RPMI7951 (cell line): ENCODE data around the gene GFM2. TPM values are rescaled to one million over a fixed set of nuclear protein-coding genes. Genes with fewer than 3 reads are reported as not detected.
"Not testable (repeated sequence)": the region's sequence is repeated elsewhere in the genome, so short reads cannot be mapped to it uniquely, and the experiment has no call there.

ENCODE experiments used
- DNase-seq: peaks from one replicate; pipeline ENCODE4 v3.0.0-alpha.2; 2012; ENCODE audit warnings: low read depth
- total RNA-seq: library from RNA; depleted of rRNA; stranded (reverse); fragments of >200 nt; shearing (Covaris generic); gene quantifications from 2 replicates; pipeline ENCODE4 v1.2.3, GENCODE V29; 2014; rRNA removed

The GFM2 gene
- total RNA-seq, 1 experiment from 2014 or later = 34.2 TPM

DNA sequence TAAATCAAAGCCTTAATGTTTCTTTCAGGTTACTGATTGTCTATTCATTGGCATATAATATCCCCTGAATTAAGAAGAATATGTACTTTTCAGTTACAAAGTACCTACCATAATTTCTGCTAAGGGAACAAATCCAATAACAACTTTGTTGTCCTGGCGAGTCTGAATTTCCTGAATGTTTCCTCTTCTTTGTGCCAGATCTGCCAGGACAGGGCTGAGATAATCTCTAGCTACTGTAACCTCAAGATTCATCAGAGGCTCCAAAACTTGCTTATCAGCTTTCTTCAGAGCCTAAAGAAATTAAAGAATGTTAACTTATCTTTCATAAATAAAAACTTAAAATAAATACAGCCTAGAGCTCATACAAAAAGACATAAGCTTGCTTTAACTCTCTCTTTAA is 44.6 kb downstream of the GFM2 start:
- no peak for DNase-seq

DNA sequence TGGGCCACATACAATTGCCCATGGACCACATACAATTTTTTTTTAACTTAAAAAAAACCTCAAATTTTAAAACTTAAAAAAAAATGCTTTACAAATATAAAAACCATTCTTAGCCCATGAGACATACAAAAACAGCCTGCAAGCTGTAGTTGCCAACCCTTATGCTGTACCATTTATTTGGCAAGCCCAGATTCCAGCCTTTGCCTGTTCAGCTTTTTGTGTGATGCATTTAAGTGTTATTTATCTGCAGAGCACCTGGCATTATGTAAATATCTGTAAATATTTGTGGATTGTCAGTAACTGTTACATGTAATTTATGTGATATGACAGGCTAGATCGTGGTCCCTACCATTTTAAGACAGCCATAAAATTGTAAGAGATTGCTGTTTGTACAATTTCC is 49.3 kb downstream of the GFM2 start:
- DNase-seq = no peak

DNA sequence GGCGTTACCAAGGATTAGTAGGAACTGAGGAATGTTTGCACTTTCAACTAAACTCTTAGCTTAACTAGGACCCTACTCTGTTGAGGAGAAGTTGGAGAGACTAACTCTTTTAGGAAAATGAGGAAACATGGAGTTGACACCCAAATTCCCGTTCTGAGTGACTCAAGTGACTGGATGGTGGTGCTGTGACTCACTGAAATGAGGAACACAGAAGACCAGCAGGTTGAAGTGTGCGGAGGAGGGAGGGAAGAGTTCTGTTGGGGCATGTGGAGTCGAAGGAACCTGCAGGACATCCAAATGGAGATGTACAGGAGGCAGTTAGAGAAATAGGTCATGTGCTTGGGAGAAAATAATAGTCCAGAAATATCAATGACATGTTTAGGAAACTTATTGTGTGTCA is 73.7 kb downstream of the GFM2 start:
- no peak for DNase-seq

DNA sequence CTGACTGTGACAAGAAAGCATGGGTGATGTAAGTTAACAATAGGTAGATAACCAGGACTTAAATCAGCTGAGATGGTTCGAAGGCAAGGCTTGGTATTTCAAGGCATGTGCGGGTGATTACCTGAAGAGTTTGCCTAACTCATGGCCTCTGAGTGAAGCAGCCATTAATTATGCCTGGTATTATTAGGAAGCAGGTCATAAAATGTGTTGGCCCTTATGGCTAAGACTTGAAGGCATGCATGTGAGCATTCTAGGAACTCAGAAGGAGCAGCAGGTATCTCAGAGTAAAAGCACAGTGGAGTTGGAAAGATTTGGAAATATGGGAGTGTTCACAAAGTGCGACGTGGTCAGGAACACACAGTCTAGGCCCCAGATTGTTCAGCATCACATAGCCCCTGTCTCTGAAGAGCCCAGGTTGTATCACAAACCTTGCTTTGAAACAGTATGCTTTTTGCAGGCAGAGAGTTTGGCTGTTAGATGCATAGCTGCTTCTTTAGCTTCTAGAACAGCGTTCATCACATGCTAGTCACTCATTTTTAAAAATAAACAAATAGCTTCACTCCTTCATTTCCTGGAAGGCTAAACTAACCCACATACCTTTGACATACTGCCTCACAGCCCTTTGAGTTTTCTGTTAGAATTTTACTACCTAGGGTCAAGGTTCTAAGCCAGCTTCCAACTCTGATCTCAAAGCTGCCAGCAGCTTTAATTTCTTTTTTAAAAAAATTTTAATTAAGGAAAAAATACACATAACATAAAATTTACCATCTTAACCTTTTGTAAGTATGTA is 79.8 kb downstream of the GFM2 start:
- no peak for DNase-seq

DNA sequence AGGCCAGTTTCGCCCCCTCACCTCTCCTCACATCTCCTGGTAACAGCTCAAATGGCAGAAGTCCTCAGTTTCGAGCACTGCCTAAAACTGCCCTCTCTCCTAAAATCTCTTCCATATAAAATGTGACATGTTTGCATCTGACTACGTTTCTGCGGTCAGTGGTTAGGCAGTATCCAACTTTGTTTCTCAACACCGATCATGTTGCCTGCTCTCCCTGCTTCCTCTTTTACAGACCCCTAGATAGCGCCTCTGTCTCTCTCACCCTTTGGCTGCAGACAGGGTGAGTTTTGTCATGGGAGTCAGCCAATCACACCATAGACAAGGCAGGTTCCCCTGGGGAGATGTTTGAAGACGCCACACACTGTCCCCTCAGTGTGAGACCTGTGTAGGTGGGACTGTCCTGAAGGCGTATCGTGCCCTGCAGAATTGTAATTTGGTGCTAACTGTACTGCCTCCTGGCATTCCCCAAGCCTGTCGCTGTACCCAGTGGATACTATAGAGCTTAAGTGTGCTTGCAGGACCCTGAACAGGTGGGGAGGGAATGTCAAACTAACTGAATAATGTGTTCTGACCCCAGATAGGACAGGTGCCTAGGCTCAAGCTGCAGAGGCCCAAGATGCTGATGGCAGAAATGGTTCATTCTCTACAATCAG is 80.8 kb downstream of the GFM2 start:
- peak; percentile 34 for DNase-seq

DNA sequence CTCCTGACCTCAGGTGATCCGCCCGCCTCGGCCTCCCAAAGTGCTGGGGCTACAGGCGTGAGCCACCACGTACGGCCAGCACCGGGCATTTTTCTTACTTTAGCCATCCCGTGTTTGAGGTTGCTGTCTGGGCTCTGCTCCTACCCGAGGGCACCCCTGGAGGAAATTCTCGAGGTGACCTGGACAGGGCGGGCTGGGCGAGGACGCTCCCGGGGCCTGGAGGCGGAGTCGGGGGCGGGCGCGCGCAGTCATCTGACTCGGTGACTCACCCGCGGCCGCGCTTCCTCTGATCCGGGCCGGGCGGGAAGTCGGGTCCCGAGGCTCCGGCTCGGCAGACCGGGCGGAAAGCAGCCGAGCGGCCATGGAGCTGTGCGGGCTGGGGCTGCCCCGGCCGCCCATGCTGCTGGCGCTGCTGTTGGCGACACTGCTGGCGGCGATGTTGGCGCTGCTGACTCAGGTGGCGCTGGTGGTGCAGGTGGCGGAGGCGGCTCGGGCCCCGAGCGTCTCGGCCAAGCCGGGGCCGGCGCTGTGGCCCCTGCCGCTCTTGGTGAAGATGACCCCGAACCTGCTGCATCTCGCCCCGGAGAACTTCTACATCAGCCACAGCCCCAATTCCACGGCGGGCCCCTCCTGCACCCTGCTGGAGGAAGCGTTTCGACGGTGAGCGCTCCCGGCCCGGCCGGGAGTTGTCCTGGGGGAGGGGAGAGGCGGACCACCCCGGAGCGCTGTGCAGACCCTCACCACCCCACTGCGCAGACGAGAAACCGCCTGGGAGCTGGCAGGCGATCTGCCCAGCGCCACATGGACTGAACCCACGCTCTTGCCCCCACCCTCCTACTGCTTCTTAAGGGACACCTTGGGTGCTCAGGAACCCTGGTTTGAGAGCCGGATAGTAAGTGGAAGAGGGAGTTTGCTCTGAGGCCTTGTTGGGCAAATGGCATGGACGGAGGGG is 81.7 kb downstream of the GFM2 start, which contains the start of gene HEXB:
Gene HEXB, plus strand, starts transcription at position 334 of the 952 bp plus-strand sequence. Its CDS starts 28 bp downstream, at position 362.
- DNase-seq = peak; percentile 83

DNA sequence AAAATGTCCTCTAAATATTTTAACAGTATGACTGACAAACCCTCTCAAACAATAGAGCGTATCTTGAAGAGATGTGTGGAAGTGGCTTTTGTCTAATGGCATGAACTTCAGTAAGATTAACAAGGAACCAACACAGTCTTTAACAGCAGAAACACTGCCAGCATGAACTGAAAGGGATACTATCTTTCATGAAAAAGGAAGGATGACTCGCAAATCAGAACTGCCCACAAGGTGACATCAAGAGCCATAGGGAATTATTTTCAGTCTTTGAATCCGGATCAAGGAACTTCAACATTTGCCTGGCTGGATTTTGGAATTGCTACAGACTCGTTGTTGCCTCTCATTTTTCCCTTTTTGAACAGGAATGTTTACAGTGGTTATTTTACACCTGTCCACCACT is 87.0 kb downstream of the GFM2 start:
- no peak for DNase-seq

DNA sequence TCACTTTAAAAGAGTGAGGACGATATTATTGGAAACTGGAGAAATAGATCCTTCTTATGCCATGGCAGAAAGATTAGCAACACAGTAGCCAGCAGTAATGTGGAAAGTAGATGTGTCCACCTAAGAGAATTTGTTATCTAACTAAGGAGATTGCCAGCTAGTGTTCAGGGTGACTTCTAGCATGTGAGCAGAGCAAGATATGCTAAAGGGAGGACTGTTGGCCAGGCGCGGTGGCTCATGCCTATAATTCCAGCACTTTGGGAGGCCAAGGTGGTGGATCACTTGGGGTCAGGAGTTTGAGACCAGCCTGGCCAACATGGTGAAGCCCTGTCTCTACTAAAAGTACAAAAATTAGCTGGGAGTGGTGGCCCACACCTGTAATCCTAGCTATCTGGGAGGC is 87.6 kb downstream of the GFM2 start:
- DNase-seq = not testable (repeated sequence)

DNA sequence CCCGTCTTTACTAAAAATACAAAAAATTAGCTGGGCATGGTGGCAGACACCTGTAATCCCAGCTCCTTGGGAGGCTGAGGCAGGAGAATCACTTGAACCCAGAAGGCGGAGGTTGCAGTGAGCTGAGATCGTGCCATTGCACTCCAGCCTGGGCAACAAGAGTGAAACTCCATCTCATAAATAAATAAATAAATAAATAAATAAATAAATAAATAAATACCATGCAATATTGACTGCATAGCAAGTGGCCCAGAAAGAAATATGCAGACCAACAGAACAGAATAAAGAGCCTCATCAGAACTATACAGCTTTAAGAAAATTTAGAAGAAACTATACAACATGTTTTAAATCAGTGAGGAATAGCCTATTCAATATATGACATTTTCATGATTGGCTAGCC is 88.8 kb downstream of the GFM2 start:
- not testable (repeated sequence) for DNase-seq

DNA sequence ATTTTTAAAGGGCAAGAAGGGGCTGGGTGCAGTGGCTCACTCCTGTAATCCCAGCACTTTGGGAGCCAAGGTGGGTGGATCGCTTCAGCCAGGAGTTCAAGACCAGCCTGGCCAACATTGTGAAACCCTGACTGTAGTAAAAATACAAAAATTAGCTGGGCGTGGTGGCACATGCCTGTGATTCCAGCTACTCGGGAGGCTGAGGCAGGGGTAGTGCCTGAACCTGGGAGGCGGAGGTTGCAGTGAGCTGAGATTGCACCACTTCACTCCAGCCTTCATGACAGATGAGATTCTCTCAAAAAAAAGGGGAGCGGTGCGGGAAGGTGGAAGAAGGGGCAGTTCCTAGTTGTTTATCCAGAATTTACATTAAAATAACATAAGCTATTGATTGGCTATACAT is 90.5 kb downstream of the GFM2 start:
- not testable (repeated sequence) for DNase-seq

DNA sequence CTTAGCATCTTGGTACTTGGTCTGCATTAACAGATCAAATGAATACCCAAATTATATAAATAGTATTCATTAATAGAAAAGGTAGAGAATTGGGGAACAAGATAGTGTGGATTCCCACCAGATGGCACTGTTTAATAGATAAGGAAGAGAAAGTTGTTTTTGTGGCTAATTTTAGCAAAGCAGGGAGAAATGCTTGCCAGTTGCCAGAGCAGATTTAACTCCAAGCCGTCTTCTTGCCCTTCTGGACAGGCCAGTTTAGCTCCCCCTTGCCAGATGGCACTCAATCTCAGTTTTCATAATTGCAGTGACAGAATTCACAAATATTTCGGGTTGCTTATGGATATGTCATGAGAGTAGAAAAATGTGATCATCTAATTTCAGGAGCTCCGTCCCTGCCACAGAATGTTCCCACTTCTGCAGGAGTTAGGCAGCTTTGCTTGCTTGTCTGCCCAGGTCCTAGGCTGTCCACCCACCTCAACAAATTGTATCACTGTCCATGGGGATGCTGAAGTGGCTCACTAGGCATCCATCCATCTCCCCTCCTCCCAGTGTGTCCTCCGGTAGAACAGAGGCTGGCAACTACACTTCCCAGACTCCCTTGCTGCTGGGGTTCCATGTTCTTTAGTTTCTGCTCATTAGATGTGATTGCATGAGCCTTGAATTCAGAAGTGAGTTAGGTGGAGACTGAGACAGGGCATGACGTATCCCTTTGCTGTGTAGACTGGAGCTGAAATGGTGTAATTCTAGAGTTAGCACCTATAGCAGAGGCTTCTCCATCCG is 93.7 kb downstream of the GFM2 start:
- peak; percentile 46 for DNase-seq

DNA sequence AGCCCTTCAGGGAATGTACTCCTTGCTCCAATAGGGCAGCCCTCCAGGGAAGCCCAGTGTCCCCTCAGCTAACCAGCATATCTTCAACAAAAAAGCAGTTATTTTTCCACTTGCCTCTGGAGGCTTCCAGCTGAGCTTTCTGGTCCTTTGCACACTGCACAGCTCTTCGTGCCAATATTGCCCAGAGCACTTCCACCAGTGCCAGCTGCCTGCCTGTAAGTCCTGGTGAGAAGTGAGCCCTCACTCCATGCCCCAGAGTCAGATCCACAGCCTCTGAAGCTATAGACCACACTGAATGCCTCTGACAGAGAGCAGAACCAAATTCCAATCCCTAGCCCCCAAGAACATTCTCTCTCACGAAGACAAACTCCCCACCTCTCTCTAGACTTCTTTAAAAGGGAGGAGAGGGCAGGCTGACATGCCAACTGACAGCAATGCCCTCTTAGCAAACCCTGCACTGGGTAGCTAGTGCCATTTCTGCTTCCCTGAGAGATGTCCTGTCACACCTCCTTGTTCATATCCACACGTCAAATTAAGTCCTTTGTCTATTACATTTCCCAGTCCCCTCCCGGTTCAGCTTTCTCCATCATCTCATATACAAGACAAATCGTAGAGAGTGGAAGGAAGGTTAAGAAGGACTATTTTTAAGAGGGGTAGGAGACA is 94.6 kb downstream of the GFM2 start:
- no peak for DNase-seq

Other genes starting within 250 kb of the GFM2 start
- gene ENC1, start 126.4 kb downstream of the GFM2 start, total RNA-seq = 23.3 and 24.0 TPM in 2 replicates
- 162 and 180 TPM in 2 replicates for gene HEXB, start 81.9 kb downstream of the GFM2 start, total RNA-seq
- 70.5 and 88.6 TPM in 2 replicates for gene NSA2, start 132 bp upstream of the GFM2 start, total RNA-seq
- 0.36 and 0.39 TPM in 2 replicates for gene FAM169A, start 99.3 kb upstream of the GFM2 start, total RNA-seq